Measurements from ENCODE around the gene MRAP2. TPM values are rescaled to one million over a fixed set of nuclear protein-coding genes. Genes with fewer than 3 reads are reported as not detected.

The MRAP2 gene
- total and polyA plus RNA-seq, 2 of the 13 experiments (the other 11 are each of a cell fraction or from before 2014, with no cell fraction given) = 0.33 to 3.5 TPM

DNA sequence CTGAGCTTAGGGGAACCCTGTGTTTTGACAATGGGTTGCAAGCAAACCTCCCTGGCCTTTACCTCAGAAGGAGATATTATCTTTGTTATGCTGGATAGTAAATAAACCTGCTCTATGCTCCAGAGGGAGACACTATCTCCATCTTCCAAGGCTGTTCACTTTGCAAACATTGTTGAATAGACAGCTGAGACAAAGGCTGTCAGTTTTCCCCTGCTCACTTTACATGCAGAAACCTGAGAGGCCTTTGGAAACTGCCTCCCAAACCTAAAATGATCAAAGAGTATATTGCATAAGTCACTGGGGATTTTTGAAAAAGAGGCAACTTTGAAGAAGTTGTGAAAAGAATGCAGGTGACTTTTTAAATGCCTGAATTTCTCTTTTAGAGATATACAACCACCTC is 61.6 kb downstream of the MRAP2 start (continued):
- TF ChIP-seq FOXA3 (CRISPR knock-in tag; IDR thresholded peaks at IDR 0.05) (peak; percentile 66), FOXA1 (IDR thresholded peaks at IDR 0.05) (no peak), FOXA1 (CRISPR knock-in tag; IDR thresholded peaks at IDR 0.05) (peak; percentile 66), ZSCAN31 (CRISPR knock-in tag; IDR thresholded peaks at IDR 0.05; ENCODE audit: low read depth) (no peak), PHF21A (CRISPR knock-in tag; IDR thresholded peaks at IDR 0.05) (0 out of 2 replicates have a peak, but pooled peaks have one; percentile 30), PAX8 (CRISPR knock-in tag; IDR thresholded peaks at IDR 0.05; ENCODE audit: borderline replicate concordance) (no peak), HNF4G (IDR thresholded peaks at IDR 0.05; ENCODE audit: borderline replicate concordance, low read depth, low read length) (0 out of 2 replicates have a peak, but pooled peaks have one; percentile 23), HNF4G (CRISPR knock-in tag; IDR thresholded peaks at IDR 0.05; ENCODE audit: borderline replicate concordance, low read depth) (no peak), EED (CRISPR knock-in tag; IDR thresholded peaks at IDR 0.05) (no peak), ZEB1 (IDR thresholded peaks at IDR 0.05; ENCODE audit: insufficient replicate concordance, low read depth) (no peak), FOXJ3 (CRISPR knock-in tag; IDR thresholded peaks at IDR 0.05; ENCODE audit: borderline replicate concordance) (peak; percentile 65; the same call in 1 of the 2 replicates), SOX13 (IDR thresholded peaks at IDR 0.05) (peak; percentile 80), SOX13 (CRISPR knock-in tag; conservative IDR thresholded peaks at IDR 0.05 in 1 of 2, IDR thresholded peaks at IDR 0.05 in 1 of 2) (peak in 1 of 2 experiments; percentile 97; a peak in 2 of 4 replicates), MIER2 (CRISPR knock-in tag; IDR thresholded peaks at IDR 0.05) (0 out of 2 replicates have a peak, but pooled peaks have one; percentile 10), ZNF138 (CRISPR knock-in tag; IDR thresholded peaks at IDR 0.05; ENCODE audit: low read depth) (no peak), SOX5 (CRISPR knock-in tag; IDR thresholded peaks at IDR 0.05; ENCODE audit: borderline replicate concordance) (peak; percentile 94), CEBPG (CRISPR knock-in tag; IDR thresholded peaks at IDR 0.05) (peak; percentile 73), ZMAT3 (CRISPR knock-in tag; conservative IDR thresholded peaks at IDR 0.05) (no peak)
- TF ChIP-seq, protein P1, sequence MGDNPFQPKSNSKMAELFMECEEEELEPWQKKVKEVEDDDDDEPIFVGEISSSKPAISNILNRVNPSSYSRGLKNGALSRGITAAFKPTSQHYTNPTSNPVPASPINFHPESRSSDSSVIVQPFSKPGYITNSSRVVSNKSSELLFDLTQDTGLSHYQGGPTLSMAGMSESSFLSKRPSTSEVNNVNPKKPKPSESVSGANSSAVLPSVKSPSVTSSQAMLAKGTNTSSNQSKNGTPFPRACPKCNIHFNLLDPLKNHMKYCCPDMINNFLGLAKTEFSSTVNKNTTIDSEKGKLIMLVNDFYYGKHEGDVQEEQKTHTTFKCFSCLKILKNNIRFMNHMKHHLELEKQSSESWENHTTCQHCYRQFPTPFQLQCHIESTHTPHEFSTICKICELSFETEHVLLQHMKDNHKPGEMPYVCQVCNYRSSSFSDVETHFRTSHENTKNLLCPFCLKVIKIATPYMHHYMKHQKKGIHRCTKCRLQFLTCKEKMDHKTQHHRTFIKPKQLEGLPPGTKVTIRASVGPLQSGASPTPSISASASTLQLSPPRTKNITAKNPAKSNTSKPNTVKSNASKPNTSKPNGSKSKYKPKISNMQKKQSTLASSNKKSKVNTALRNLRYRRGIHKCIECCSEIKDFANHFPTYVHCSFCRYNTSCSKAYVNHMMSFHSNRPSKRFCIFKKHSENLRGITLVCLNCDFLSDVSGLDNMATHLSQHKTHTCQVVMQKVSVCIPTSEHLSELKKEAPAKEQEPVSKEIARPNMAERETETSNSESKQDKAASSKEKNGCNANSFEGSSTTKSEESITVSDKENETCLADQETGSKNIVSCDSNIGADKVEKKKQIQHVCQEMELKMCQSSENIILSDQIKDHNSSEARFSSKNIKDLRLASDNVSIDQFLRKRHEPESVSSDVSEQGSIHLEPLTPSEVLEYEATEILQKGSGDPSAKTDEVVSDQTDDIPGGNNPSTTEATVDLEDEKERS (CRISPR knock-in tag; IDR thresholded peaks at IDR 0.05) = no peak
- TF ChIP-seq, protein P2, sequence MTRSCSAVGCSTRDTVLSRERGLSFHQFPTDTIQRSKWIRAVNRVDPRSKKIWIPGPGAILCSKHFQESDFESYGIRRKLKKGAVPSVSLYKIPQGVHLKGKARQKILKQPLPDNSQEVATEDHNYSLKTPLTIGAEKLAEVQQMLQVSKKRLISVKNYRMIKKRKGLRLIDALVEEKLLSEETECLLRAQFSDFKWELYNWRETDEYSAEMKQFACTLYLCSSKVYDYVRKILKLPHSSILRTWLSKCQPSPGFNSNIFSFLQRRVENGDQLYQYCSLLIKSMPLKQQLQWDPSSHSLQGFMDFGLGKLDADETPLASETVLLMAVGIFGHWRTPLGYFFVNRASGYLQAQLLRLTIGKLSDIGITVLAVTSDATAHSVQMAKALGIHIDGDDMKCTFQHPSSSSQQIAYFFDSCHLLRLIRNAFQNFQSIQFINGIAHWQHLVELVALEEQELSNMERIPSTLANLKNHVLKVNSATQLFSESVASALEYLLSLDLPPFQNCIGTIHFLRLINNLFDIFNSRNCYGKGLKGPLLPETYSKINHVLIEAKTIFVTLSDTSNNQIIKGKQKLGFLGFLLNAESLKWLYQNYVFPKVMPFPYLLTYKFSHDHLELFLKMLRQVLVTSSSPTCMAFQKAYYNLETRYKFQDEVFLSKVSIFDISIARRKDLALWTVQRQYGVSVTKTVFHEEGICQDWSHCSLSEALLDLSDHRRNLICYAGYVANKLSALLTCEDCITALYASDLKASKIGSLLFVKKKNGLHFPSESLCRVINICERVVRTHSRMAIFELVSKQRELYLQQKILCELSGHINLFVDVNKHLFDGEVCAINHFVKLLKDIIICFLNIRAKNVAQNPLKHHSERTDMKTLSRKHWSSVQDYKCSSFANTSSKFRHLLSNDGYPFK (CRISPR knock-in tag; IDR thresholded peaks at IDR 0.05; ENCODE audit: borderline replicate concordance) = no peak
- TF ChIP-seq, protein P3, sequence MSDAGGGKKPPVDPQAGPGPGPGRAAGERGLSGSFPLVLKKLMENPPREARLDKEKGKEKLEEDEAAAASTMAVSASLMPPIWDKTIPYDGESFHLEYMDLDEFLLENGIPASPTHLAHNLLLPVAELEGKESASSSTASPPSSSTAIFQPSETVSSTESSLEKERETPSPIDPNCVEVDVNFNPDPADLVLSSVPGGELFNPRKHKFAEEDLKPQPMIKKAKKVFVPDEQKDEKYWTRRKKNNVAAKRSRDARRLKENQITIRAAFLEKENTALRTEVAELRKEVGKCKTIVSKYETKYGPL (CRISPR knock-in tag; IDR thresholded peaks at IDR 0.05) = no peak
- TF ChIP-seq, protein P4, sequence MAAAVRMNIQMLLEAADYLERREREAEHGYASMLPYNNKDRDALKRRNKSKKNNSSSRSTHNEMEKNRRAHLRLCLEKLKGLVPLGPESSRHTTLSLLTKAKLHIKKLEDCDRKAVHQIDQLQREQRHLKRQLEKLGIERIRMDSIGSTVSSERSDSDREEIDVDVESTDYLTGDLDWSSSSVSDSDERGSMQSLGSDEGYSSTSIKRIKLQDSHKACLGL (CRISPR knock-in tag; IDR thresholded peaks at IDR 0.05) = no peak
